ENCODE data around the gene PRR36.

Gene PRR36

DNA sequence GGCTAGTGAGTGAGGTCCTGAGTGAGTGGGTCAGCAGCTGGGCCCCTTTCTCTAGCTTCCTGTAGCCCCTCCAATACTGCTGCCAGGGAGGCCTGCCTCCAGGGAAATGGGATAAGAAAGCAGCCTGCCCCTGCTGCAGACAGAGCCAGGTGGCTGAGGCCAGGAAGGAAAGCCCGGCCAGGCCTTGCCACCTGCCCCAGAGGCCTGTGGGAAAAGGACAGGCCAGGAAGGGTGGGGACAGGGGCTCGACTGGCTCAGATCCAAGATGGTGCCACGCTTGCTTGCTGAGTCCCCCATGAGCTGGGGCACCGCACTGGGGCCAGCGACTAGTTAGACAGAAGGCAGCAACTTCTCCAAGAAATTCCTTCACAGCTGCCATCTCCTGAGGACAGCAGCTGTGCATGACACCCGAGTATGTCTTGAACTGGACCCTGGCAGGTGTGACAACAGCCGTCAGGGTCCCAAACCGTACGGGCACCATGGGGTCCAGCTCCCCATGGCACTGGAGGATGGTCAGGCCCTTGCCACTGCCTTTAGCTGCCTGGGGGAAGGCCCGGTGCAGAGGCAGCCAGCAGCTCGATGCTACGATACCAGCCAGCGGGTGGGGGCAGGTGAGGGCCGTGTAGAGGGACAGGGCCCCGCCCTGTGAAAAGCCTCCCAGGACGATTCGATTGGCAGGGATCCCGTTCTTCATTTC is 5.1 kb upstream of the PRR36 start:
- TF ChIP-seq, protein P1, sequence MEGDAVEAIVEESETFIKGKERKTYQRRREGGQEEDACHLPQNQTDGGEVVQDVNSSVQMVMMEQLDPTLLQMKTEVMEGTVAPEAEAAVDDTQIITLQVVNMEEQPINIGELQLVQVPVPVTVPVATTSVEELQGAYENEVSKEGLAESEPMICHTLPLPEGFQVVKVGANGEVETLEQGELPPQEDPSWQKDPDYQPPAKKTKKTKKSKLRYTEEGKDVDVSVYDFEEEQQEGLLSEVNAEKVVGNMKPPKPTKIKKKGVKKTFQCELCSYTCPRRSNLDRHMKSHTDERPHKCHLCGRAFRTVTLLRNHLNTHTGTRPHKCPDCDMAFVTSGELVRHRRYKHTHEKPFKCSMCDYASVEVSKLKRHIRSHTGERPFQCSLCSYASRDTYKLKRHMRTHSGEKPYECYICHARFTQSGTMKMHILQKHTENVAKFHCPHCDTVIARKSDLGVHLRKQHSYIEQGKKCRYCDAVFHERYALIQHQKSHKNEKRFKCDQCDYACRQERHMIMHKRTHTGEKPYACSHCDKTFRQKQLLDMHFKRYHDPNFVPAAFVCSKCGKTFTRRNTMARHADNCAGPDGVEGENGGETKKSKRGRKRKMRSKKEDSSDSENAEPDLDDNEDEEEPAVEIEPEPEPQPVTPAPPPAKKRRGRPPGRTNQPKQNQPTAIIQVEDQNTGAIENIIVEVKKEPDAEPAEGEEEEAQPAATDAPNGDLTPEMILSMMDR (IDR thresholded peaks at IDR 0.05; ENCODE audit: low read depth, low read length, missing control alignments) = no peak
- in situ Hi-C loops (cut with HindIII; ENCODE audit: low sequenced_read_pairs) = no loop called here
- DNase-seq (ENCODE audit: low read depth) = no peak
- no peak overlapping the region for H3K4me3 ChIP-seq (ENCODE audit: low read depth, low read length)

DNA sequence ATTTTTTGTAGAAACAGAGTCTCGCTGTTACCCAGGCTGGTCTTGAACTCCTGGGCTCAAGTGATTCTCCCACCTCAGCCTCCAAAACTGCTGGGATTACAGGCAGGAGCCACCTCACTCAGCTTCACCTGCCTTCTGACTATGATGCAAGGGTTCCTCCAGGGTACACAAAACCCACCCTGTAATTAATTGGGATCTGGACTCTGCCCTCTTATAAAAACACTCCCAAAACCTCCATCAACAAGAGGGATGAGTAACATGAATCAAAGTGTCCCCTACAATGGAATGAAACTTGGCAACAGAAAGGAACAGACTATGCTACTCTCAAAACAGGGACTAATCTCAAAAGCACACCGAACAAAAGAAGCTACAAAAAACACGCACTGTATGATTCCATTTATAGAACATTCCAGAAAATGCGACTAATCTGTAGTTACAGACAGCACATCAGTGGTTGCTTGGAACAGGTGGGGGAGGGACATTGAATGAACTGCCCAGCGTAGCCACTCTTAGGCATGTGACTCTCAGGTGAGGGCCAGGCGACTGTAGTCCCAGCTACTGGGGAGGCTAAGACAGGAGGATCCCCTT is 3.2 kb upstream of the PRR36 start:
- no peak for DNase-seq (ENCODE audit: low read depth)
- TF ChIP-seq, protein P1 (IDR thresholded peaks at IDR 0.05; ENCODE audit: low read depth, low read length, missing control alignments) = no peak
- H3K4me3 ChIP-seq (ENCODE audit: low read depth, low read length) = no peak overlapping the region
- in situ Hi-C loops (cut with HindIII; ENCODE audit: low sequenced_read_pairs) = no loop called here

DNA sequence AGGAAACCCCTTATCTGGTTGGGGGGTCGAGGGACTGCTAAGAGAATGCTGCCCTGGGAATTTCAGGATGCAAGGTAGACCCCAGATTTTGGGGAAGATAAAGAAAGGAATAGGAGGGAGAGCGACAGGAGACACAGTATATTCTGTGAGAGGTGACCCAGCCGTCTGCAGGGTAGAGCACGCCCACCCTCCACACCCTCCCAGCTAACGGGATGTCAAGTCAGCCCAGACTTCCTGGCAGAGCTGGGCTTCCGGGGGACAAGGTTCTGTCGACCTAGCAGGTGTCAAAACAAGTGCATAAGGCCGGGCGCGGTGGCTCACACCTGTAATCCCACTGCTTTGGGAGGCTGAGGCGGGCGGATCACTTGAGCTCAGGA is 695 bp upstream of the PRR36 start:
- TF ChIP-seq, protein P1 (IDR thresholded peaks at IDR 0.05; ENCODE audit: low read depth, low read length, missing control alignments) = no peak
- DNase-seq (ENCODE audit: low read depth) = no peak
- in situ Hi-C loops (cut with HindIII; ENCODE audit: low sequenced_read_pairs) = no loop called here

DNA sequence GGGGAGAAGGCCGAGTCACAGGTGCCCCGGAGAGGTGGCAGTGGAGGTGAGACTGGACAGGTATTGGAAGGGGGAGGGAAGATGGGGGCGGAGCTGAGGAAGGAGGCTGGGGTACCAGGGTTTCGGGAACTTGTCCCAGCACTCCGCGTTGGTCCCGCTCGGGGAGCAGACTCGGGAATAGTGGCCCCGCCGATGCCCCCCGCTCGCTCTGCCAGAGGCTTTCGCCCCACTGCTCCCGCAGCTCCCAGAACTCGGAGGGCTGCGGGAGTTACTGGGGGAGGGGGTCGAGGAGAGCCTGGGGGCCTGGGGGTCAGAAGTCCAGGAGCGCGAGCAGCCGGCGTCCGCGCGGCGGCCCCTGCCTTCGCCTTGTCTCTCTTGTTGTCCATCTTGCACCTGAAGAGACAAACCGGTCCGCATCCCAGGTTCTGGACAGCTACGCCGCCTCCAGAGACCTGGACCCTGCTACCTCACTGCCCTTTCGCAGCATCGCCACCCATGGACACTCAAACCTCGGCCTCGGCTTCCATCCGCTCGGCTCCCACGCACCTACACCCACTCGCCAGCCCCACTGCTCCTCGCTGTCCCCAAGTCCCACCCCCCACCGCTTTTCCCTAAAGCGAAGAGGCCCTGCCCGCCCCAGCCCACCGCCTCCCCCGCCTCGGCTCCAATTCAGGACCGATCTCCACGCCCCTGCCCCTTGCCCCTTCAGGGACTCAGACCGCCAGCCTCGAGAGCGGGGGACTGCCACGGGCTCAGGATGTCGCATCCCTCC is 700 bp downstream of the PRR36 start:
- H3K4me3 ChIP-seq (ENCODE audit: low read depth, low read length) = peak overlapping the region; percentile 25
- DNase-seq (ENCODE audit: low read depth) = no peak
- TF ChIP-seq, protein P1 (IDR thresholded peaks at IDR 0.05; ENCODE audit: low read depth, low read length, missing control alignments) = no peak
- in situ Hi-C loops (cut with HindIII; ENCODE audit: low sequenced_read_pairs) = no loop called here

More for the DNA sequence above, 695 bp upstream of the PRR36 start:
- no peak overlapping the region for H3K4me3 ChIP-seq (ENCODE audit: low read depth, low read length)

DNA sequence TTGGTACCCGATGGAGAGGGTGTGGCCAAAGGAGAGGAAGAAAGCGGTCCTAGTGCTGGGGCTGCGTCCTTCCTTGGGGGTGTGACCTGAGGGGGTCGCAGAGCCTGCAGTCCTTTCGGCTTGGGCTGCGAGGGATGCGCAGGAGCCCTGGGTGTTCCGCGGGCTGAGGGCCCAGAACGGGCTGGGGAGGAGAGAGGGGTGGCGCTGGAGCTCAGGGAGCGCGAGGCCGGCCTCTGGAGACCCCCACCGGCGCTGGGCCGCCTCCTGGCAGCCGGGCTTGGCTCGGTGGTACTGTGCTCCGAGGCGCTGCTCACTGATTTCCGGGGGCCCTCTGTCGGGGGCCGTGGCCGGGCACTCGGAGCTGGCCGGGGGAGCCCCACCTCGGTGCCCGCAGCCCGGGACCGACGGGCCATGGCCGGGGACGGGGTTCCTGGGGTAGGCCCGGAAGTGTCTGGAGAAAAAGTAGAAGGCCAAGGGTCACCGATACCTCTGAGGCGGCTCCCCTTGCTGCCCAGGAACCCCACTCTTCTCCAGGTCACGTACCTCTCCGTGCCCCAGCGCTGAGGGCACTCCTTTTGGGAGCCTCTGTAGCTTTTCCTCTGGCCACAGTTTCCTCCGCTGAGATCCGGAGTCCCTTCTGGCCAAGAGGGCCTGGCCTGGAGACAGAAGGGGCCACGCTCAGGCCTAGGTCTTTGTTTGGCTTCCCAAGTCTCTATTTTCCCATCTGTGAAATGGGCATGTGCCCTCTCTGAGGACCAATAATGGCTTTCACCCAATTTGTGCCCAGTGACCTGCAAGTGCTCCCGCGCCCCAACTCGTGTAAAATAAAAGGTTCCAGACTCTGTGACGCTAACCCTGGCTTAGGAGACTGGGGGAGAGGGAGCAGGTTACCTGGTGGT is 1.6 kb downstream of the PRR36 start:
- in situ Hi-C loops (cut with HindIII; ENCODE audit: low sequenced_read_pairs) = no loop called here
- no peak for DNase-seq (ENCODE audit: low read depth)
- TF ChIP-seq, protein P1 (IDR thresholded peaks at IDR 0.05; ENCODE audit: low read depth, low read length, missing control alignments) = no peak
- H3K4me3 ChIP-seq (ENCODE audit: low read depth, low read length) = no peak overlapping the region
